GM19372 (cell line): Measurements from ENCODE around the gene CDK5.

Experiments used
- ATAC-seq: cut with Tn5 transposase; IDR thresholded peaks from one replicate; pipeline ENCODE4 v1.9.1; 2021; ENCODE audit warnings: mild to moderate bottlenecking, low read depth, moderate library complexity; ENCODE audit not compliant: unreplicated experiment

CDK5 gene

DNA sequence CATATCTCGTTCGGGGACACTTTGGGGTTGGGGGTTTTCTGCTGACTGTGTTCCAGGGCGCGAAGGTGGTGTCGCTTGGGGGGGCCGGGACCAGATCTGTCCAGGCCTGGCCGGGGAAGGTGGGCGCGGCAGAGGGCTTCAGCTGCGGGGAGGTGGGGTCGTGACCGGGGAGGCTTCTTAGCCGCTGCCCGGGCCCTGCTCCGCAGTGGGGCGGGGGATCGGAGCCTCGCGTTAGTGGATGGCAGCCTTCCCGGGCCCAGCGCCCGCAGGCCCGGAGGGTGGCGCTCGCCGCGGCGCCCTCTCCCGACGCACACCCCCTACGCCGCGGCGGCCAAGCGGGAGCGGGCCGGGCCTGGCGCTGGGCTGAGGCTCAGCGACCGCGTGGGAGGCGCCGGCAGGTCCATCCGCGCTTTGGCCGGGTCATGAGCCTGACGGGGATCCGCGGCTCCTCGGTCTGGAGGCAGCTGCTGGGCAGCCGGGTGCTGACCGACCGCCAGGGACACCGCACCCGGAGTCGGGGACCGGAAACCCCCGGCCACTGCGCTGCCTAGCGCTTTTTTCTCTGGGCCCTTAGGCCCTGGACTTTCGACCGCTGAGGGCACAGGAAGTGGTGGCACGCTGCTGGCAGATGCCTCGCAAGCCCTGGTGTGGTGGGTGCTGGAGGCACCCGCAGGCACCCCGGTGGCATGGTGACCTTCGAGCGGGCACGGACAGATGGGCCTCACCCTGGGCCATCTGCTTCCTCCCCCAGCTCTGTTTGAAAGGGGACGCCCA lies 29.7 kb upstream of the CDK5 start:
- ATAC-seq = no peak

DNA sequence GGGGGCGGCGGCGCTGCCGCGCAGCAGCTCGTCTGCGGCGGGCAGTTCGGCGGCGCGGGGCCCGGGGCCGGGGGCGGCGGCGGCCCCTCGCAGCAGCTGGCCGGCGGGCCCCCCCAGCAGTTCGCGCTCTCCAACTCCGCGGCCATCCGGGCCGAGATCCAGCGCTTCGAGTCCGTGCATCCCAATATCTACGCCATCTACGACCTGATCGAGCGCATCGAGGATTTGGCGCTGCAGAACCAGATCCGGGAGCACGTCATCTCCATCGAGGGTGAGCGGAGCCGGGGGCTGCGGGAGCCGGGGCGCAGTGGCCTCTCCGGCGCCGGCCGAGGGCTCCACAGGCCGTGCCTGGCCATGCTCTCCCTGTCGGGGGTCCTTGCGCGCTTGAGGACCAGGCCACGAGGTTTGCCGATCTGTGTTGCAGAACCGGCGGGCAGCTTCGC lies 29.1 kb upstream of the CDK5 start:
- ATAC-seq = no peak

DNA sequence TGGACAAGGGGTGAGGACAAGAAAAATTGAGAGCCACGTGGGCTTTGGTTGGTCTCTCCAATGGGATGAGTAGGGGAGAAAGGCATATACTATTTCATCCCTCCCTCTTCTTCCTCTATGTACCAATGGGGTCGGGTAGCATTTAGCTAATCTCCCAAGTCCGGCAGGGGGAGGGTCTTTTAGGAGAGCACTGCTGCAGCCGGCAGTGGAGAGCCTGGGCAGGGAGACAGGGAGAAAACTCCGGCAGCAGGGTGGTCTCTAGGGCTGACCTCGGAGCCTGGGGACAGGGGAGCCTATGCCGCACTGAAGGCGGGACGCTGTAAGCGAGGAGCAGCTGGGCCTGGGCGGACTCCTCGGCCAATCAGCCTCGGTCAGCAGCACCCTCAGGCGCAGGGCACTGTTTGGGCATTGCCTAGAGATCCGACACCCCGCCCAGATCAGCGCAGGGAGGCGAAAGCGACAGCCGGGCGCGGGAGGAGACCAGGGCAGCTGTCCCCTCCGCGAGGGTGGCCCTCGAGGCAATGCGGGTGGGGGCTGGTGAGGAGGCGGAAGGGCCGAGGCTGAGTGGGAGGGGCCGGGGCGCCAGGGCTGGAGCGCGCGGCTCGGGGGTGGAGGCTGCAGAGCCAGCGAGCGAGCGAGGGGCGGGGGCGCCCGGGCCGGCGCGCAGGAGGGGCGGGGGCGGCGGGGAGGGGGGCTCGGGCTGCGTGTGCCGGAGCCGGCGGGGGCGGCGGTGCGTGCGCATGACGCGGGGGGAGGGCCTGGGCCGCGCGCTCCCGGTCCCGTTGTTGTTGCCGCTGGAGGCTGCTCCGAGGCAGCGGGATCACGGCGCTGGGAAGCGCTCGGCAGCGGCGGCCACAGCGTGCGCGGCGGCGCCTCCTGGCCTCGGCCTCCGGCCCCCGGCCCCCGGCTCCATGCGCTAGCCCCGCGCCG lies 28.3 kb upstream of the CDK5 start, which contains the start of gene AGAP3:
TSS of gene AGAP3 (plus strand) at position 785 of the 930 bp plus-strand sequence. CDS start 267 bp downstream, outside the sequence.
- peak; percentile 52 for ATAC-seq

DNA sequence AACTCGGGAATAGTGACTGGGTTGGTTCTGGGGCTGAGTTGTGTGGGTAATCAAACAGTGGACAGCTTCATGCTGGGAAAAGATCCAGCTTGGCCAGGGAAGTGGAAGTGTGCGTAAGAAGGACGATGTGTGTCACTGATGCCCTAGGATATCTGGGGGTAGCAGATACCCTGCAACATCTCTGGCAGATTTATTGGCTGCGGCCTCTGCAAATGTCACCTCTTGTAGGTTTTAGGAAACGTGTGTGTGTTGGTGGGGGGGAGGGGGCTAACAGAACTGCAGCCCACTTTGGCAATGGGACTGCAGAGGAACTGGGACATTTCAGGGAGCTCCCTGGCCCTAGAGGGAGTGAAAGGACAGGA lies 27.6 kb upstream of the CDK5 start:
- ATAC-seq = no peak

DNA sequence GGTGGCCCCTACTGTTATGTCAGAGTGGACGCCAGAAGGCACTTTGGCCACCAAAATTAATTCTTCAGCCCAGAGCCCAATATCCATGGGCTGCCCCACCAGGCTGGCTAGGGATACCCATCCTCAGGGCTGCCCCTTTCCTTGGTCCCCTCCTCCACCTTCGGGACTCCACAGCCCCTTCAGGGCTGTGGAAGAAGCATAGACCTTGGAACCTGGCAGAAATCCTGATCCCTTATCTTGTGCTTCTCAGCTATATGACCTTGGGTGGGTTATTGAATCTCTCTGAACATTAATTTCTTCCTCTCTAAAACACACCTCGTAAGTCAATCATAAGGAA lies 26.1 kb upstream of the CDK5 start:
- ATAC-seq = no peak

DNA sequence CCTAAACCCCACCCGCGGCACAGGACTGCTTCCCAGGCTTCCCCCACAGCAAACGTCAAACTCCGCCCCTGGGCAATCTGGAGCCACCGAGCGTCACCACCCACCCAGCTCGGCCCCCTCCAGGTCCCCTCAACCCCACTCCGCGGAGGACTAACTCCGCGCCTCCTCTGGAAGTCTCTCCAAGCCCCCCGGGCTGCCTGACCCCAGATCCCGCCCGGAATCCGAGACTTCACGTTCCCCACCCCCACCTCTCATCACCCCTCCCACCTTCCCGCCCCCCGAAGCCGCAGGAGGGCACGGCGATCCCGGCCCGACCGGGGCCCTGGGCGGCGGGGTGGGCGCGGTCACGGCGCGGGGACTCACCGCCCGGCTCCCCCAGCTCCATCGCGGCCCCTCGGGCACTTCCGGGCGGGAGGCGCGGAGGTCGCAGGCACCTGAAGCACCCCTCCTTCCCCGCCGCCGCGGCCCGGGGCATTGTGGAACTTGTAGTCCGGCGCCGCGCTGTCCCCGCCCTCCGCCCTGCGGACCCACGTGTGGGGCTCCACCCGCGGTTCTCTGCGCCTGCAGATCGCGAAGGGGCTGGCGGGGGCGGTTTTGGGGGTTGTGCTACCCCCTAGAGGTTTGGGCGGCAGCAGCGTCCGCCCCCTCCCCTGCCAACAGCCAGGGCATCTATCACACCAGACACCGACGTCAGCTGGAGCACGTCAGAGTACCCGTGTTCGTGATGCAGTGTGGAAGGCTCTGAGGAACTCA lies 25.6 kb upstream of the CDK5 start, which contains the start of gene TMUB1:
TSS of gene TMUB1 (minus strand) at position 423 of the 753 bp plus-strand sequence. CDS start 930 bp downstream, outside the sequence.
- peak; percentile 40 for ATAC-seq

DNA sequence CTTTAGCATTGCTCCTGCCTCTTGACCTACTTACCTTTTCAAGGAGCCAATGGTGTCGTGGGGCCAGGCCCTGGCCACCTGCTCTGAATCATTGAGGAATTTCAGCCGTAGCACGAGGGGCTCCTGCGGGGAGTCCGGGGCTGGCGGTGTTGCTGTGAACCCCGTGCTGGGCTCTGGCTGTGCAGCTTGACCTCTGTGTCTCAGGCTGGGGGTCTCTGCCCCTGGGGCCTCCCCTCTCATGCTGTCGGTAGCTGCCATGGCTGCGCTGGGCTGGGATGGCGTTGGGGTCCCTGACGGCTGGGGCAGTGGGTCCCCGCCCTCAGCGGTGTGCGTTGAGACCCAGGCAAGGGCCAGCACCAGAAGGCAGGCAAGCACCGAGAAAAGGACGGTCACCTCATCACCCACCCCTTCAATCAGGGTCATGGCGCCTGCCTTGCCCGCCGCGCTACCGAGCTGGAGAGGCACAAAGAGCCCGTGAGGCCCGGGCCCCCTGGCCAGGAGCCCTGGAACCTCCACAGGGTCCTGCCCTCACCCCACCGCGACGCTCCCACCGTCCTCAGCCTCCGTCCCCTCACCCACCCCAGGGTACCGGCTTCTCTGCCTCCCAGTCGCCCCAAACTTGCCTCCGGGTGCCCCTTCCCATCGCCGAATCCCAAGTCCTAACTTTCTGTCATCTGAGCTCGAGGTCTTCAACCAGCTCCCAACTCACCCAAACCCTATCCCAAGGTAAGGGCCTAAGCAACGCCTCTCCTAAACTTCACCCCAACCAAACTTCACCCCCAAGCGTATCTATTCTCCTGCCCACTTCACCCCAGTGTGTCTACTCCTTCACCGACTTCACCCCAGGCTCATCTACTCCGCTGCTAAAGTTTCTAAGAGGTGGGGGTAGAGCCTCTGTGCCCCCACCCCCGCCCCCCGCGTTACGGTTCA lies 24.7 kb upstream of the CDK5 start:
- no peak for ATAC-seq

DNA sequence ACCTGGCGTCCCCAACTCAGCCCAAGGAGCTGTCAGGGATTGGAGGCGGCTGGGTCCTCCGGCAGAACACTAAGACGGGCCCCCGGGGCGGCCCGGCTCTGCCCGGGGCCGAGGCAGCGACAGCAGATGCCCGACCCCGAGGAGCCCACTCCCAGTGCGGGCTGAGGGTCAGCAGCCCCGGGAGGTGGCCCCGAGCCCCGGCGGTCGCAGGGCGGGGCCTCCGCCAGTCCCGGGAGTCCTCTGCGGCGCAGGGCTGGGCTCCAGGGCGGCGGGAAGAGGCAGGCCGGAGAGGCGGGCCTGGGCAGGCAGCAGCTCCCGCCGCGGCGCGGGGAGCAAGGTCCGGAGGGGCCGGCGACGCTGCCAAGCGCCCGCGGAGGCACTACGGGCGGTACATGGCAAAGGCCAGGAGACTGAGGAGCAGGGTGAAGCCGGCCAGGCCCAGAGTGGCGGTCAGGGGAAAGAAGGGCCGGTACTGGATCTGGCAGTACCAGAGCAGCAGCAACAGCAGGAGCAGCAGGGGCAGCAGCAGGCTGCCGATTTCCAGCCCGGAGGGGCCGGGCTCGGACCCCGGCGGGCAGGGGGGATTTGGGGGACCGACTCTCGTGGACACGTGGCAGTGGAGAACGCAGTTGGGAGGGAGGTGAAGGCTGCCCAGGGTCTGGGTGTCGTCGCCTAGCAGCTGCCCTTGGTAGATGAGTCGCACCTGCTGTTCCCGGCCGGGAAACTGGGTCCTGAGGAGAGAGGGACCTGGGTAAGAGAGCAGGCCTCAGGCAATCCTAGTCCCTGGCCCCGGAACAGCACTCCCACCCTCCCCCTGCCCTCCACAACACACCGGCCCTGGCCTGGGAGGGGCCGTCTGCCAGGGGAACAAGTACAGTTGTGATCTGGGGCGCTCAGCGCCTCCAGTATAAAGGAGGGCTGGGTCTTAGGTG lies 23.7 kb upstream of the CDK5 start:
- no peak for ATAC-seq

DNA sequence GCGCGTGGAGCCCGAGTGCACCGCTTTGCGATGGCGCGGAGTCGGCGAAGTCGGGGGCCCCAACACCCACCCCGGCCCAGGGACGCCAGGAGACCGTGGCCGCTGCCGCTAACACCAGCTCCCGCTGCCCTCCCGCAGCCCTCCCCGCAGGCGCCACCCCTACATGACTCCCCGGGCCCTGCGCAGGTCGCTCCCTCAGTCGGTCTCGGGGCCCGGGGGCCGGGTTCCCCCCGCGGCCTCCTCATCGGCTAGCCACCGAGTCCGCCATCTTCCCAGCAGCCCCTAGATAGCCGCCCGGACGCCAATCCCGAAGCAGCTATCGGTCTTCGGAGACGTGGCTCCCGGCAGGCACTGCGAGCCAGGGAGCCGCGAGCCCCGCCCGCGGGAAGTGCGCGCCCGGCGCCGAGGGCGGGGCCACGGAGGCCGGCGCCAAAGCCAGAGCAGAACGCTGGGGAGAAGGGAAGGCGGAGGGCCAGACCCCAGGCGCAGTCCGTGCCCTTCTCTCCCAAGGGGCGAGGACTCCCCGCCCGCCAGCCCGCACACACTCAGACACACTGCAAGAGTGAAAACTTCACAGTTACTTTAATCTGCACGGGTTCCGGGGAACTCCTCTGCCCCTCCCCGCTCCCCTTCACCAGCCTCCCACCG lies 22.9 kb upstream of the CDK5 start, which contains the start of gene FASTK:
TSS of gene FASTK (minus strand) at position 288 of the 648 bp plus-strand sequence. CDS start at position 245, 43 bp downstream.
- ATAC-seq = peak; percentile 79

DNA sequence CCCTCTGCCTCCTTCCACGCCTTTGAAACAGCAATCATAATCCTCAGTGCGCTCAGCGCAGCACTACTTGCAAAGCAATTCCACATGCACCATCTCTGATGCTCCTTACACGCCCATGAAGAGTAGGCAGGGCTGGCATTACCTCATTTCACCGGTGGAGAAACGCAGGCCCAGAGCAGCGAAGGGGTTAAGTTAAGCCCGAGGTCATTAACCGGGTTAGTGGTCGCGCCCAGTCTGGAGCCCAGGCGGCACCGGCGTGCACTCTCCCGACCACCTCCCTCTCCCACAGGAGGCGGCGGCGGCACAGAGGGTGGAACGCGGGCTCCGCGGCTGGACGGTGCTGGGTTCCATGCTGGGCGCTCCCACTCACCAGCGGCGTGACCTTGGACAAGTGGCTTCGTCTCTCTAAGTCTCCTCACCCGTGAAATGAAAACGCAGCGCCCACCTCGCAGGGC lies 22.4 kb upstream of the CDK5 start:
- no peak for ATAC-seq

DNA sequence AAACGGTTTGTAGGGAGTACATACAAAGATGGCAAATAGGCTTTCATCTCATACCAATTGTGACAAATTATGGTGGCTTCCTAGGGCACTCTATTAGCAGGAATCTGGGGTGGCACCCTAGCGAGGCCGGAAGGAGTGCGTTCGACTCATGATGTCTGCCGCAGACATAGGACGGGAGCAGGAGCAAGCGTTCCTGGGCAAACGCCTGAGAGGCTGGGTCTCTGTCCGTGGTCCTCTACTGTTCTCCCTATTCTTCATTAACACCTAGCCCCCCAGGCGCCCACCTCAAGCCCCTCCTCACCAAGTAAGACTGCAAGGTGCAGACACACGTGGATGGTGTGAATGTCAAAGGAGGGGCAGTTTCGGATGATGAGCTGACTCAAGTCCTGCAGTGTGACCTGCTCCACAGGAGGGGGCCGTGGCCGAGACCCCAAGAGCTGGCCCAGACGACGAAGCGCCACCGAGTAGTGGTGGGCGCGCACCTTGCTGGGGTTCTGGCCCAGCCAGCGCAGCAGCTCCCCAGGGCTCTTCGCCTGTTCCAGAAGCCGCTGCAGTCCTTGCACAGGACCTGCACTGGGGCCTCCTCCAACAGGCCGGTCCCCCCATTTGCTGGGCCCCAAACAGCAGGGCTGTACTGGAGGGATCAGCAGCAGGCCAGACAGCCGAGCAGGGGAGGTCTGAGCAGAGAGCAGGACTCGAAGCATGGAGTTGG lies 21.7 kb upstream of the CDK5 start:
- ATAC-seq = no peak

DNA sequence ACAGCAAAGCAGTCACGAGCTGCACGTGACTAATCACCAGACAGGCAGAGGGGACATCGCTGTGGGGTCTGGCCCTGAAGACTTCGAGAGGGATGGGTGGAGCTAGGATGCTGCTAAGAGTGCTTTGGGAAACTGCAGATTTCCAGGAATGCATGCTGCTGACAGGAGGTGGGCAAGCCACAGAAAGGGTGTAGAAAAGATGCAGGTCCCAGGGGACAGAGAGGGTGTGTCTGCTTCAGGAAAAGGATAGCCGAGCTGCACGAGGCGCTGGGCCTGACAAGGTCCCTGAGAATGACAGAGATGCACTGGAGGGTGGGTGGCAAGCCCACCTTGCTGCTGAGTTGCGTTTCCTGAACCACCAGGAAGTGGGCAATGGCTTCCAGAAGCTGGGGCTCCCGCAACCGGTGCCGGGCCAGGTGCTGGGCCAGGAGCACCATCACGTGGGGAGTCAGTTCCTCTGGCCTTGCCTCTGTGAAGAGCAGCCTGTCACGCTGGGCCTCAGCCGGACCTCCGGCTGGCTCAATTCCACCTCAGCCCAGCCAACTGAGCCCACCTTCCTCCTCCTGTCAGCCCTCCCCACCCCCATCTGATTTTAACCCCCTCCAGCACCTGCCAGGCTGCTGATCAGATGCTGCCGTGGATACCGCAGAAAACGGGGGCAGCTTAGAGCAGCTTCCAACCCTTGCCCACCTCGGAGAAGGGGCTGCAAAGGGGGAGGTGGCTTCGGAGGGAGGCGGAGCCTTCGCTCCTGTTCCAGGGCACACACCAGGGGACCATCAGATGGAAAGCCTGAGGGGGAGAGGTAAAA lies 20.7 kb upstream of the CDK5 start:
- no peak for ATAC-seq

DNA sequence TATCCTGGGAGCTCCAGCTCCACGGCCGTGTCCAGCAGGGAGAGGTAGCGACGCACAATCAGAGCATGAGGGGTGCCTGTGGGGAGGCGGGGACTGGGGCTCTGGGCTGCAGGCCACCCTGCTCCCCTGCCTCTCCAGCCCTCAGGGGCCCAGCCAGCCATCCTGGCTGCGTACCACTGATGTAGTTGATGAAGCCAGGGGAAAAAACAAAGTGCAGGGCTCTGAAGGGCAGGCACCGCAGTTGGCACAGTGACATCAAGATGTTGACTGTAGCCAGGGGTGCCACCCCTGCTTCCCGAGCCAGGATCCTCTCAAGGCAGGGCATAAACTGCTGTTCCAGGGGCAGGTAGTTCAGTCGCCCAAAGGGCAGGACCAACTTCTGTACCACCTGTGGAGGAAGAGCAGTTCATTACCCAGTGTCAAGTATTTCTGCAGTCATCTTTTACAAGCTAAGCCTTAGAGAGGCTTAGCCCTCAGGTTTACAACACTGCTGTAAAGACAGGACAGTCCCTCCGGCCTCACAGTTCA lies 20.1 kb upstream of the CDK5 start:
- ATAC-seq = no peak

DNA sequence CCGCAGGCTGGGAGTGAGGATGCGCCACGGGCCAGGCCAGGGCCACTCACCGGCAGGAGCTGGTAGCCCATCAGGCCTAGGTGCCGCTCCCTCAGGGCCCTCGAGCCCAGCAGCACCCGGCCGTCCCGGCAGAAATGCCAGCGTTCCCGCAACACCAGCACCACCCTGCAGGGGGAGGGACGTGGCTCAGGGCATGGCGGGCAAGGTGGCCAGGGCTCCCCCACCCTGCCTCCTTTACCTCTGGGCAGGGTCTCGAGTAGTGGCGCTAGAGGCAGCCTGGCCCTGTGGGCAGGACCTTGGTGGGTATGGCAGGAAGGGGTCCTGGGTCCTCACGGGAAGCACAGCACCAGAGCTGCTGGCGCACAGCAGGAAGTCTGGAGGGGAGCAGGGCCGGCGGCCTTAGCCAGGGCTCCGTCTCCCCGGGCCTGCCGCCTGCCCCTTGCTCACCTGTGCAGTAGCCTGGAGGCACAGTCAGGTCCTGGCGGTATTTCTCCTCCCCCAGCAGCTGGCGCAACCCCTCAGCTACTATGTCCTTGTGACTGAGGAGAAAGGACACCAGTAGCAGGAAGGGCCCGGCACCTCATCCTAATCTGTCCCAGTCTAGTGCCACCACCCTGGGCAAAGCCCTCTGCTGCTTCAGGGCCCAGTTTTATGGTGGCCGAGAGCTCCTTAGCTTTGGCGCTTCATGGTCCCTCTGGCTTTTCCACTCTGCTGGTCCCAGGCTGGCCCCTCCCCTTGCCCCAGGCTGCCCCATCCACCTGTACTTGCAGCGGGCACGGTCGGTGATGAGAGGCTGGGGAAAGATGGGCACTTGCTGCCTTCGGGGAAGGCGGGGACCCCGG lies 19.4 kb upstream of the CDK5 start:
- ATAC-seq = no peak

DNA sequence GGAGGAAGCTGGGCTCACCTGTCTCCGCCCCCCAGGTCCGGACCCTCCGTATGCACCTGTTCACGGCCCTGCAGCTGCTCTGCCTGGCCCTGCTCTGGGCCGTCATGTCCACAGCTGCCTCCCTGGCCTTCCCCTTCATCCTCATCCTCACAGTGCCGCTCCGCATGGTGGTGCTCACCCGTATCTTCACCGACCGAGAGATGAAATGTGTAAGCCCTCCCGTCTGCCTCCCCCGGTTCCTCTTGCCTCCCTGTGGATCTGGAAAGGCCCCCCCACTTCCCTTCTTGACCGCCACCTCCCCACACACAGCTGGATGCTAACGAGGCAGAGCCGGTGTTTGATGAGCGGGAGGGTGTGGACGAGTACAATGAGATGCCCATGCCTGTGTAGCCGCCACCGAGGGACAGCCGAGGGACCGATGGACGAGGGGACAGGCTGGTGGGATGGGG lies 18.3 kb upstream of the CDK5 start:
- ATAC-seq = no peak
